Stimulated activated CD4-positive, alpha-beta T cell treated with anti-CD3 and anti-CD28 coated beads, Interleukin-1b, Interleukin-23, amount 100 ng/mL, for 1 hour (primary cell): ENCODE results near the gene FAM120AOS.
"Not testable (repeated sequence)": the region's sequence is repeated elsewhere in the genome, so short reads cannot be mapped to it uniquely, and the experiment has no call there.

ENCODE experiments used
- DNase-seq, 2 donors: peaks; one replicate each; pipeline ENCODE4 v3.0.0-alpha.2; 2020; ENCODE audit warnings: low read depth in 2 of 2

FAM120AOS gene

GRCh38 chr9:93467062-93467416, 13.7 kb upstream of the FAM120AOS start:
- DNase-seq: no peak

- no peak for DNase-seq
Measured at GRCh38 chr9:93466416-93467061, 13.2 kb upstream of the FAM120AOS start.

DNA sequence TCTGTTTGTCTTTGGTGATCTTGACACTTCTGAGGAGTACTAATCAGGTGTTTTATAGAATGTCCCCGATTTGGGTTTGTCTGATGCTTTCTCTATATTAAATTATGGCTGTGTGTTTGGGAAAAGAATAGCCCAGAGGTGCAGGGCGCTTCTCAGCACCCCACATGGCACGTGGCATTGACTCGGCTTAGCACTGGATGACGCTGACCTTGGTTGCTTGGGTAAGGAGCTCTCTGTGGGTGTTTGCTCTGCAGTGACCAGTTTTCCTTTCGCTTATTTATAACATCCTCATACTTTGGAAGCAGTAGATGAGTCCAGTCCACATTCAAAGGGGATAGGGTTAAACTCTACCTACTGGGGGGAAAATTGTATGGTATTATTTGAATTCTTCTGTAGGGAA, 12.5 kb upstream of the FAM120AOS start:
- no peak for DNase-seq

DNA sequence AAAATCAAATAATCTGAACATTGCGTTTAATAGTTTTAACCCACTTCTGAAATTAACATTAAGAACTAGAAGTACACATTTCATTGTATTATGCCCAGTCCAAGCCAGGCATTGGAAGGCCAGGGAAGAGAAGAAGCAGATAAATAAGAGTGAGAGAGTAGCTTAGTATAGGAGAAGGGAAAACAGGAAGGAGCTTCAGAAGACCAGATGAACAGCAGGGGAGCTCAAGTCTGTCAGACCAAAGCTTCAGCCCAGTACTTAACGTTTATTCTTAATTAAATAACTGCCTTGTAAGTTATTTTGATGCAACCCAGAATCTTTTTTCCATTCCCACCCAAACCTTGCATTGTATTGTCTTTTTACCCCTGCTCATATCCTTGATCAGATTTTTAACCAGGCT, 11.5 kb upstream of the FAM120AOS start:
- DNase-seq: no peak

DNA sequence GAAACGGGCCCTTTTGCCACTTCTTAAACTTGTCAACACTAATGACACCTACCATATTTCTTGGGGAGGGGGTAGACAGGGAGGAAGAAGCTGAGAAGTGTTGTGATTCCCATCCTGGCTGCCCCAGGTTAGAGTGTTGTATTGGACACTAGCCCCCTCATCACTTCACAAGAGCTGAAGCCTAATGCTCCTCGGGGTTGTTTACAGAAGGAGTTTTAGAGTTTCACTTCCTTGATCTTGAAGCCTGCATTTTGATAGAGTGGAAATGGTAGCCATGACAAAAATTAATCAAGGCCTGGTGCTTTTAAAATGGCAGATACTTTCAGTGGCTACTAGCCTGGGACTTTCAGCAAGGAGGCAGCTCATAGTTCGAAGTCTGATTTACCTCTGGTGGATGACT, 11.0 kb upstream of the FAM120AOS start:
- DNase-seq: no peak

DNA sequence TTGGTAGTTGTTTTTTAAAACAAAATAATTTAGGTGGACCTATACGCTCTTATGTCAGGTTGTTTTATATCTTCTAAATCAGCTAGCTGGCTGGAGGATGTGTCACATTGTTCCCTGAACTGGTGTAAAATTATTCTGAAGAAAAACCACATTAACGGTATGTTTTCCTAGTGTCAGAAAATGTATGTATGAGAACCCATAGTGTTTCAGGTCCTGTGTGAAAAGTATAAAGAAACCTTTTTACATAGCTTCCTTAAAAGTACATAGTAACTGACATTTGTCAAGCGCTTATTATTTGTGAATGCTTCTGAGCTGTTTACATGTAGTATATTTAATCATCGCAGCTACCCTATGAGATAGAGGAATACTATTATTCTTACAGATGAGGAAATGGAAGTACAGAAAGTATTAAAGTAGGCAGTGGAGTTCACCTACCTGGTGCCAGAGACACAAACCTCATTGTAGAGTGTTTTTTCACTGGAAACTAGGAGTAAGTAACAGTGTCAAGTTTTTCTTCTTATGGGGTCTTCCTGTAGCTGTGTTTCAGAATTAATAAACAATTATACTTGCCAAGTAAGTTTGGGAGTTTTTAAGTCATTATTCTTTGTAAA, 10.4 kb upstream of the FAM120AOS start:
- no peak for DNase-seq

DNA sequence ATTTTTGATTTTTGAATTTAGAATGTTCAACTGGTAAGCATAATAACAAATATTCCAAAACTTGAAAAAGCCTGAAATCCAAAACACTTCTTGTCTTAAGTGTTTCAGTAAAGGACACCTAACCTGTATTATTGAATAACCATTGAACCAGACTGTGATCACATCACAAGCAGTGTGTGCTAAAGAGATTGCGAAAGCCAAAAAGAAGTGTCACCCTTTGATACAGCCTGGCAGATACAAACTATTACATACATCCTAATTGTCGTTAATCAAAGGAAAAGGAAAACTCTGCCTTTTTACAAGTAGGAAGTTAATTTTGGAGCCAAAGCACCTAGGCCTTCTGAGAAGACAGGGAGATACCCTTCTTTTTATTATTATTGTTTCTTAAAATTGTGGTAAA, 8.4 kb upstream of the FAM120AOS start:
- no peak for DNase-seq

- DNase-seq: no peak
Measured at GRCh38 chr9:93461414-93461743, 8.0 kb upstream of the FAM120AOS start.

- DNase-seq: no peak
Measured at GRCh38 chr9:93460689-93461413, 7.5 kb upstream of the FAM120AOS start.

DNA sequence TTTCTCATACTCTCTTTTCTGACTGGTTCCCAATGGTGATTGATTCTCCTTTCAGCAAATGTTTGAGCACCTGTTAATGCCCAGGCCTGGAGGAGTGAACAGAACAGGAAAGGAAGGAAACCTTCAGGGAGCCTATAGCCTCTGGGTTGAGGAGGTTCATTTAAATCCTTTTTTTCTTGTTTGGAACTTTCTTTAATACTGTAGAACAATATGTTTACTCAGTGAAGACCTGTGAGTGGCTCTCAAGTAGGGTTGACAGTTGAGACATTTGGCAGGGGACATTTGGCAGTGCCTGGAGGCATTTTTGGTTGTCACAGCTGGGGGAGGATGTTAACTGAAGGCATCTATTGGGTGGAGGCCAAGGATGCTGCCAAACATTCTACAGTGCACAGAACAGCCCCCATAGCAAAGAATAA, 6.1 kb upstream of the FAM120AOS start:
- no peak for DNase-seq

GRCh38 chr9:93458712-93459111, 5.3 kb upstream of the FAM120AOS start:
- no peak for DNase-seq

DNA sequence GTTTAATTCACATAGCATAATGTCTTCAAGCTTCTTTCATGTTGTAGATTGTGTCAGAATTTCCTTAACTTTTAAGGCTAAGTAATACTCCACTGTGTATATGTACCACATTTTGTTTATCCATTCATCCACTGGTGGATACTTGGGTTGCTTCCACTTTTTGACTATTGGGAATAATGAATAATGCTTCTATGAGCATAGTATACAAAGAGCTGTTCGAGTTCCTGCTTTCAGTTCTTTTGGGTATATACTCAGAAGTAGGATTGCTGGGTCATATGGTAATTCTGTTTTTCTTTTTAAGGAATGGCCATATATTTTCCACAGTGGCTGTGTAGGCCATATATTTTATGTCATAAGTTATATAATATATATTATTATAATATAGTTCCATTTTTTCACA, 3.6 kb upstream of the FAM120AOS start:
- no peak for DNase-seq

GRCh38 chr9:93456504-93456903, 3.1 kb upstream of the FAM120AOS start:
- no peak for DNase-seq

- no peak for DNase-seq
Measured at GRCh38 chr9:93456022-93456421, 2.6 kb upstream of the FAM120AOS start.

- DNase-seq: peak in 1 of 2 donors; percentile 5
Measured at GRCh38 chr9:93452710-93453046, 703 bp downstream of the FAM120AOS start.

DNA sequence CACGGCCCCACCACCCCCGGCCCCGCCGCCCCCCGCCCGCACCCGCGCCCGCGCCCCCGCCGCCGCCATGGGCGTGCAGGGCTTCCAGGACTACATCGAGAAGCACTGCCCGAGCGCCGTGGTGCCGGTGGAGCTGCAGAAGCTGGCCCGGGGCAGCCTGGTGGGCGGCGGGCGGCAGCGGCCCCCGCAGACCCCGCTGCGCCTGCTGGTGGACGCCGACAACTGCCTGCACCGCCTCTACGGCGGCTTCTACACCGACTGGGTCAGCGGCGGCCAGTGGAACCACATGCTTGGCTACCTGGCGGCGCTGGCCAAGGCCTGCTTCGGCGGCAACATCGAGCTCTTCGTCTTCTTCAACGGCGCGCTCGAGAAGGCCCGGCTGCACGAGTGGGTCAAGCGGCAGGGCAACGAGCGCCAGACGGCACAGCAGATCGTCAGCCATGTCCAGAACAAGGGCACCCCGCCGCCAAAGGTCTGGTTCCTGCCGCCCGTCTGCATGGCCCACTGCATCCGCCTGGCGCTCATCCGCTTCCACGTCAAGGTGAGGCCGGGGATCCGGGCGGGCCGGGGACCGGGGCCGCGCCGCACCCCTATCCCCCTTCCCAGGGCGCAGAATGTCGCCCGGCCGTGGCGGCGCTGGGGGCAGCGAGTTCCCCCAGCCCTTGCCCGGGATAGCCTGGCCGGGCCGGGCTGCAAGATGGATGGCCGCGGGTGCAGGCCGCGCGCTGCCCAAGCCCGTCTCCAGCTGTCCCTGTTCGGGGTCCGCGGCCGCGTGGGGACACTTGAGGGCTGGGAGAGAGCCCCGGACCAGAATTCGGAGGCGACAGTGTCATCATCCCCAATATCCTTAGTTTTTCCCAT, 1.3 kb downstream of the FAM120AOS start:
- DNase-seq: peak in 1 of 2 donors; percentile 11

DNA sequence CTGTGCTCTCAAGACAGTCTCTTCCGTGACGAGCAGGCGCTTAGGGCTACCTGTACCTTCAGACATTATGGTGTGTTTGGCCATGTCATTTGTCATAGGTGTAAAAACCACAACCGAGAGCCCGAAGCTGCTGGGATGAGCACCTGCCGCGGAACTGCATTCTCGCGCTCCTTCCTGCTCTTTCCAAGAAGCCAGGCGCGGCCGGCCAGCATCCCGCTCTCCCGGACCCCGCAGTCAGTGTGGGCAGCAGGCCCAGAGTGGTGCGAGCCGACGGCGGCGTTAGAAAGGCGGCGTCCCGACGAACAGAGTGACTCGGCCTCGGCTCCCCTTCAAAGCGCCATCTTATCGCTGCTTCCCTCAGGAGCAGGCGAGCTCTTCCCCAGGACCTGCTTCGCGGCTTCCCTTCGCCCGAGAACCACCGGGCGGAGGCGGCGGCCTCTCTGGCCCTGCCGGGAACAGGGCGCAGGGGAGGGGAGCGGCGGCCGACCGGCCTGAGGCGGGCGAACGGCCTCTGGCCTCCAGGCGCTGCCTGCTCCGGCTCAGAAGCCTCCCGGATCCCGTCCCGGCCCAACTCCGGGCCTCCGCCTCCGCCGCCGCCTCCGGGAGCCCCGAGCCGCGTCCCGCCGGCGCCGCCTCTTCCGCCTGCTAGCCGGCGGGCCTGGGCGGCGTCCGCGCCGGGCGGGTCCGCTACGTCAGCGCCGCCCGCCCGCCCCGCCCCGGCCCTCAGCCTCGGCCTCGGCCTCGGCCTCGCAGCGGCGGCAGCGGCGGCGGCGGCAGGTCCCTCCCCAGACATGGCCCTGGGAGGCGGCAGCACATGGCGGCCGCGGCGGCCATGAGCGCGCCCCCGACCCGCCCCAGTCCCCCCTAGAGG, 2.2 kb downstream of the FAM120AOS start, which contains the start of gene FAM120A:
Gene FAM120A, plus strand, starts transcription at position 741 of the 871 bp plus-strand sequence. CDS start 231 bp downstream, outside the sequence.
- DNase-seq: peak; percentile 36 to 48

DNA sequence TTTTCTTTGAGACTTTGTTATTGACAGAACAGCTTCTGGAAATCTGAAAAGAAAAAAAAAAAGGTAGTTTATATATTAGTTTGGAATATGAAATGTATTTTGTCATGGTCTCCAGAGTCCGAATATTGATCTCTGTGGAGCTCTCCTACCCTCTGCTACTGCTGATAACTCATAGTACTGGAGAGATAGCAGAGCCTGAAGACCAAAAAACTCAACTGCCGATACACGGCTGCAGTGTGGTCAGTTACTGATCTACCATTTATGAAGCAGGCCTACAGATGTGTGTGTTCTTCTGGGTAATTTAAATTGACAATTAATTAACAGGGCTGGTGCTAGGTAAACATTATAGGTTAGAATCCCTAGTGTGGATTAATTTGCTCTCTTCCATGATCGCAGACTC, 5.7 kb downstream of the FAM120AOS start:
- DNase-seq: no peak

DNA sequence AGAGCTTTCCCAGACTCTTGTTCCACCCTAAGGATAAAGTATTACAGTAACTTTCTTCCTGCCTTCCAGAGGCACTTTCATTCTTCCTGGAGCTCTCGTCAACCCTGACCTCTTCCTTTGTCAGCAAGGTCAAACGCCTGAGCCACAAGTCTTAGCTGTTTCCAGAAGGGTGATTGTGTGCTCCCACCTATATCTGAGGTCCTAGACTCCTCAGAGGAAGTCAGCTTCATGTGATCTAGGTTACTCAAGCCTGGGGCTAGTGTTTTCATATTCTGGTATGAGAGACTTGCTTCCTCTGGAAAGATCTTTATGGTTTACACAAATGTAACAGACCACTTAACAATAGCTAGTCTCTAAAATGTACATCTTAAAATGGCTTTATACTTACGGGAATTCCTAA, 7.3 kb downstream of the FAM120AOS start:
- DNase-seq: no peak

GRCh38 chr9:93440896-93441580, 12.3 kb downstream of the FAM120AOS start:
- no peak for DNase-seq

GRCh38 chr9:93439301-93439700, 14.1 kb downstream of the FAM120AOS start:
- not testable (repeated sequence) for DNase-seq
